Osteocyte (in vitro differentiated cells): ENCODE results near the gene PCSK2. TPM values are rescaled to one million over a fixed set of nuclear protein-coding genes. Genes with fewer than 3 reads are reported as not detected.

Experiments used
- DNase-seq: peaks from one replicate; pipeline ENCODE4 v3.0.0; 2021; ENCODE audit warnings: mixed read lengths; ENCODE audit not compliant: unreplicated experiment; ENCODE audit errors: extremely low spot score
- H3K27ac Mint-ChIP-seq: one replicate; pipeline ENCODE4 v1.8.0; 2021; ENCODE audit warnings: mild to moderate bottlenecking, mixed read lengths; ENCODE audit not compliant: unreplicated experiment
- H3K27me3 Mint-ChIP-seq: one replicate; pipeline ENCODE4 v1.8.0; 2021; ENCODE audit warnings: mixed read lengths; ENCODE audit not compliant: unreplicated experiment
- H3K36me3 Mint-ChIP-seq: one replicate; pipeline ENCODE4 v1.8.0; 2021; ENCODE audit warnings: mixed read lengths; ENCODE audit not compliant: unreplicated experiment
- H3K4me1 Mint-ChIP-seq: one replicate; pipeline ENCODE4 v1.8.0; 2021; ENCODE audit warnings: mixed read lengths; ENCODE audit not compliant: unreplicated experiment
- H3K4me3 Mint-ChIP-seq: one replicate; pipeline ENCODE4 v1.8.0; 2021; ENCODE audit warnings: mild to moderate bottlenecking, moderate library complexity, mixed read lengths; ENCODE audit not compliant: unreplicated experiment
- H3K9me3 Mint-ChIP-seq: one replicate; pipeline ENCODE4 v1.8.0; 2021; ENCODE audit warnings: mixed read lengths; ENCODE audit not compliant: unreplicated experiment
- total RNA-seq: library from RNA; stranded (reverse); gene quantifications from 2 replicates; pipeline ENCODE4 v1.2.1, GENCODE V29; 2021
- TF ChIP-seq, protein P1 (sequence below): fragments of 200-600 bp; sonication (generic); IDR thresholded peaks from 2 replicates; pipeline ENCODE4 v1.5.0; 2021; ENCODE audit warnings: antibody characterized with exemption, mild to moderate bottlenecking, moderate library complexity

PCSK2 gene
- total RNA-seq, 1 donor from 2014 or later: not detected

DNA sequence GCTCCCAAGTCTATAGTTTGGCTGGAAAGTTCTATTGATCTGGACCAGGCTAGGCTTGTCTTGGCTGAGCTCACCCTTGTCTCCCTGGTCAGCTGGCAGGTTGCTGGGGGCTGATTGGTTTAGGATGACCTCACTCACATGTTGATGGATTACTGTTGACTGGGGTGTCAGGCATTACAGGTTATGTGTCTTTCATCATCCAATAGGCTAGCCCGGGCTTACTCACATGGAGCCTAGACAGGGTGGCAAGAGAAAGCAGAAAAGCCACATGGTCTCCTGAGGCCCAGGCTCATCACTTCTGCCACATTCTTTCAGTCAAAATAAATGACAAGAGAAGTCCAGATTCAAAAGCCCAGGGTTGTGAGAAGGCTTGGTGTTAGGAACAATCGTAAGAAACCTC, 200.8 kb downstream of the PCSK2 start:
- Mint-ChIP-seq H3K9me3 (no peaks in the 10 kb centered on the region), H3K36me3 (no peaks in the 10 kb centered on the region), H3K4me1 (no peaks in the 10 kb centered on the region), H3K27me3 (peaks cover 28% of the 10 kb centered on the region), H3K4me3 (no peak overlapping the region), H3K27ac (no peak overlapping the region)
- TF ChIP-seq, protein P1, sequence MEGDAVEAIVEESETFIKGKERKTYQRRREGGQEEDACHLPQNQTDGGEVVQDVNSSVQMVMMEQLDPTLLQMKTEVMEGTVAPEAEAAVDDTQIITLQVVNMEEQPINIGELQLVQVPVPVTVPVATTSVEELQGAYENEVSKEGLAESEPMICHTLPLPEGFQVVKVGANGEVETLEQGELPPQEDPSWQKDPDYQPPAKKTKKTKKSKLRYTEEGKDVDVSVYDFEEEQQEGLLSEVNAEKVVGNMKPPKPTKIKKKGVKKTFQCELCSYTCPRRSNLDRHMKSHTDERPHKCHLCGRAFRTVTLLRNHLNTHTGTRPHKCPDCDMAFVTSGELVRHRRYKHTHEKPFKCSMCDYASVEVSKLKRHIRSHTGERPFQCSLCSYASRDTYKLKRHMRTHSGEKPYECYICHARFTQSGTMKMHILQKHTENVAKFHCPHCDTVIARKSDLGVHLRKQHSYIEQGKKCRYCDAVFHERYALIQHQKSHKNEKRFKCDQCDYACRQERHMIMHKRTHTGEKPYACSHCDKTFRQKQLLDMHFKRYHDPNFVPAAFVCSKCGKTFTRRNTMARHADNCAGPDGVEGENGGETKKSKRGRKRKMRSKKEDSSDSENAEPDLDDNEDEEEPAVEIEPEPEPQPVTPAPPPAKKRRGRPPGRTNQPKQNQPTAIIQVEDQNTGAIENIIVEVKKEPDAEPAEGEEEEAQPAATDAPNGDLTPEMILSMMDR: no peak
- no peak for DNase-seq

DNA sequence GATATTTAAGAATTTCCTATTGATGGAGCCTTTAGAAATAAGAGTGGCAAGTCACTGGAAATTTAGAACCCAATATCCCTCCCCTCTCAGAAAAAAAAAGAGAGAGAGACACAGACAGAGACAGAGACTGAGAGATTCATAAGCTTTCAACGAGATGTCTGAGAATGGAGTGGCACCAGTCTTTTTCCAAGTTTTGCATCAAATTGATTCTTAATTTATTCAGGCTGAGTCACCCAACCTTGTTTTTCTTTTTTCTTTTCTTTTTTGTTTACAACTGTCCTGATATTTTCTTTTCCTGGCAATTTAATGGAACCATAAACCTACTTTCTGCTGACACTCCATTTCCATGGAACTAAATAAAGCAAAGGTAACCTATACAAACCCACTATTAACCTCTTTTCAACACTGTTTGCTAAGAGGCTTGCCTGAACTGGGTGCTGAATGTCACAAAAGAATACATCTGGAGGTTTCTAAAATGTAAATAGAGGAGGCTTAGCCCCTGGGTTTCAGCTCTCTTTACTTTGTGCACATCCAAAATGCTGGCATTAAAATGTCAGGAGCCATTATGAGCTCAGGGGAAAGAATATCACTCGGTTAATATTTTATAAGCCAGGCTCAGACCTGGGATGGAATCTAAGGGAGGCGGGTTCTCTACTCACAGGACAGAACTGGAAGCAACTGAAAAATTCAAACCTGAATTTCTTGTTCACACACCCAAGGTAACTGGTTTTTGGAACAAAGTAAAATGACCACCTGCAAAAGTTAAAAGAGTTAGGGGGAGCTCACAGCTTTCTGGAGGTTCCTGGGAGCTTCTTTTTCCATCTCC, 203.5 kb downstream of the PCSK2 start:
- peaks cover 42% of the 10 kb centered on the region for H3K27me3 Mint-ChIP-seq
- DNase-seq: no peak
- TF ChIP-seq, protein P1: no peak
- H3K36me3 Mint-ChIP-seq: no peaks in the 10 kb centered on the region
- H3K4me3 Mint-ChIP-seq: no peak overlapping the region
- no peak overlapping the region for H3K27ac Mint-ChIP-seq
- no peaks in the 10 kb centered on the region for H3K9me3 Mint-ChIP-seq
- no peaks in the 10 kb centered on the region for H3K4me1 Mint-ChIP-seq

DNA sequence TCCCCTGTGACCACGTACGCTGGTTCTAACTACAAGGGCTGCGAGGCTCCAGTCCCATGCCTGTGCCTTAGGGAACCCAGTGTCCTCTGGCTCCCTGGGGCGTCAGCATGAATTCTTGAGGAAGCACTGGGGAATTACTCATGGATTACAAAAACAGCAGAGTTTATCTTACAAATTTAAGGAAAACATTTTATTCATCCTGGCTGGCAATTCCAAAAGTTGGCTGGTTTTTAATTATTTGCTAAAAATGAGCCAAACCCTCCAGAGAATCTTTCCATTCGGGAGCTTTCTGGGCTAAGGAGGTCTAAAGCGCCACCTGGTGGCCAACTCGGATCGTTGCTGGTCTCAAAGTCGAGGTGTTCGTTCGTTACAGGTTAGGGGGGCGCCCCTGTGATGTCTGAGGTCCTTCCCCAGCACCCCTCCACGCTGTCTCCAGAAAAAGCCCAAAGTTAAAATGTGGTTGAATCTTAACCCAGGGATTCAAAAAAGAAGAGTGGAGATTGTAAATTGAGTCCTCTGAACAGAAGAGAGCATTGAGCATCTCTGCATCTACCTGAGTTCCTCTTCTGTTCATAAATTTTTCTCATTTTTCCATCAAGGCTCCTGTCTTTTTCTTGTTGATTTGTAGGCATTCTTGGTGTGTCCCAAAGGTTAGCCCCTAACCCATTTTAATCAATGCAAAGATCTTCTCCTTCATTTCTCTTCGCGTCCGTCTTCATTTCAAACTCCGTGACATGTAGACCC, 205.0 kb downstream of the PCSK2 start:
- H3K36me3 Mint-ChIP-seq: no peaks in the 10 kb centered on the region
- no peak overlapping the region for H3K4me3 Mint-ChIP-seq
- H3K4me1 Mint-ChIP-seq: no peaks in the 10 kb centered on the region
- TF ChIP-seq, protein P1: peak; percentile 94
- no peak overlapping the region for H3K27ac Mint-ChIP-seq
- H3K27me3 Mint-ChIP-seq: peaks cover 41% of the 10 kb centered on the region
- DNase-seq: no peak
- no peaks in the 10 kb centered on the region for H3K9me3 Mint-ChIP-seq

DNA sequence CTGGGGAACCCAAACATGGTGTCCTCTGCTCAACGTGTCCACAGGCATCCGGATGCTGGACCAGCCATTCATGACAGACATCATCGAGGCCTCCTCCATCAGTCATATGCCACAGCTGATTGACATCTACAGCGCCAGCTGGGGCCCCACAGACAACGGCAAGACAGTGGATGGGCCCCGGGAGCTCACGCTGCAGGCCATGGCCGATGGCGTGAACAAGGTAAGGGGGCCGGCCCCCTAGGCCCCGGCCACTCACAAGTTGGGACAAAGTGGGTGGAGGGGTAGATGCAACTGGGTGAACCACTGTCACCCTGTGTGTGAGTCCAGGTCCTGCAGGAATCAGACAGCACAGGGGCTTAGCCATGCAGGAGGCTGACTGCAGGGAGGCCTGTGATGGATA, 209.8 kb downstream of the PCSK2 start:
- TF ChIP-seq, protein P1: no peak
- DNase-seq: no peak
- H3K4me1 Mint-ChIP-seq: no peaks in the 10 kb centered on the region
- H3K4me3 Mint-ChIP-seq: no peak overlapping the region
- no peak overlapping the region for H3K27ac Mint-ChIP-seq
- peaks cover 33% of the 10 kb centered on the region for H3K27me3 Mint-ChIP-seq
- no peaks in the 10 kb centered on the region for H3K9me3 Mint-ChIP-seq
- H3K36me3 Mint-ChIP-seq: no peaks in the 10 kb centered on the region

DNA sequence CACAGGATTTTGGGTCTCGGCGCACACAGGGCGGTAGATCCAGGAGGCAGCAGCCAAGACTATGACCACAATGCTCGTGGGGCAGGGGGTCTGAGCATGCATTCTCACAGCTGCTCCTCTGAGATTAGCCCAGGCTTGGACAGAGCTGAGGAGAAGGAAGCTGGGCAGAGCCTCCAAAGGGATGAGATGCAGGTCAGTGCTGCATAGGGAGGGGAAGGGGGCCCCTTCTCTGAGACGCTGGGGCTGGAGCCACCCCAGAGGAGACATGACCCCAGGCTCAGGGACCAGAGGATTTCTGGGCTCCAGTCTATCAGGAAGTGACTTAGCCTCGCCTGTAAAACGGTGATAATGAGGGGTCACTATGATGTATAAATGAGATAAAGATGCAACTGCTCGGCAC, 210.4 kb downstream of the PCSK2 start:
- Mint-ChIP-seq H3K4me3 (no peak overlapping the region), H3K27ac (no peak overlapping the region), H3K36me3 (no peaks in the 10 kb centered on the region), H3K27me3 (peaks cover 29% of the 10 kb centered on the region), H3K4me1 (no peaks in the 10 kb centered on the region), H3K9me3 (no peaks in the 10 kb centered on the region)
- no peak for DNase-seq
- TF ChIP-seq, protein P1: no peak
